HFFc6 (cell line): Measurements from ENCODE around the gene STPG1. TPM values are rescaled to one million over a fixed set of nuclear protein-coding genes. Genes with fewer than 3 reads are reported as not detected.
A peak's percentile ranks its signal among the peaks of the same experiment; 100 is the strongest.
"Not testable (repeated sequence)": the region's sequence is repeated elsewhere in the genome, so short reads cannot be mapped to it uniquely, and the experiment has no call there.

Source experiments
- DNase-seq: peaks from one replicate; pipeline ENCODE4 v3.0.0-alpha.2; 2018
- H3K27ac Mint-ChIP-seq: 2 replicates; pipeline ENCODE4 v1.8.0; 2020; ENCODE audit warnings: mild to moderate bottlenecking, mixed read lengths
- H3K27me3 Mint-ChIP-seq: 2 replicates; pipeline ENCODE4 v1.8.0; 2021; ENCODE audit warnings: mild to moderate bottlenecking, moderate library complexity, mixed read lengths; ENCODE audit not compliant: insufficient read depth
- H3K36me3 Mint-ChIP-seq: 2 replicates; pipeline ENCODE4 v1.8.0; 2021; ENCODE audit warnings: low read depth, mixed read lengths
- H3K4me1 Mint-ChIP-seq: 2 replicates; pipeline ENCODE4 v1.8.0; 2020; ENCODE audit warnings: low read depth, mixed read lengths
- H3K4me3 Mint-ChIP-seq: 2 replicates; pipeline ENCODE4 v1.8.0; 2020; ENCODE audit warnings: mild to moderate bottlenecking, moderate library complexity, mixed read lengths
- H3K9me3 Mint-ChIP-seq: 2 replicates; pipeline ENCODE4 v1.8.0; 2020; ENCODE audit warnings: mild to moderate bottlenecking, mixed read lengths
- CTCF ChIP-seq: fragments of 200-600 bp; sonication (generic); IDR thresholded peaks from 2 replicates; pipeline ENCODE4 v1.5.0; 2021; ENCODE audit warnings: antibody characterized with exemption, mild to moderate bottlenecking
- total RNA-seq, 6 experiments: library from RNA; stranded (reverse); fragmentation: NEBNext Ultra II Directional; extraction: Animal tissue kit (Norgen Biotek cat#: 25700); gene quantifications; 2 replicates in 1 of 6; 3 replicates in 5 of 6; pipeline ENCODE4 v1.2.3, GENCODE V29; 2021

The STPG1 gene
- total RNA-seq, 6 experiments from 2014 or later = 8.8 to 13.0 (median 11.0) TPM

- no peak overlapping the region for H3K4me3 Mint-ChIP-seq
- no peak for DNase-seq
- no peaks in the 10 kb centered on the region for H3K27me3 Mint-ChIP-seq
- no peak for TF ChIP-seq CTCF
- peaks cover 42% of the 10 kb centered on the region for H3K4me1 Mint-ChIP-seq
- H3K9me3 Mint-ChIP-seq = no peaks in the 10 kb centered on the region
- H3K27ac Mint-ChIP-seq = peak overlapping the region; percentile 81
- H3K36me3 Mint-ChIP-seq = peaks cover 52% of the 10 kb centered on the region
These were observed 41.1 kb upstream of the STPG1 start for GRCh38 chr1:24454673-24455072.

GRCh38 chr1:24452922-24453485 lies 39.4 kb upstream of the STPG1 start:
- Mint-ChIP-seq H3K4me3 (no peak overlapping the region), H3K9me3 (no peaks in the 10 kb centered on the region), H3K27me3 (no peaks in the 10 kb centered on the region; the same call in 1 of the 2 replicates), H3K36me3 (peaks cover 43% of the 10 kb centered on the region), H3K4me1 (peaks cover 46% of the 10 kb centered on the region), H3K27ac (peak overlapping the region; percentile 59; the same call in 1 of the 2 replicates)
- TF ChIP-seq CTCF = no peak
- no peak for DNase-seq

GRCh38 chr1:24451746-24452145 lies 38.2 kb upstream of the STPG1 start:
- Mint-ChIP-seq H3K4me1 (peaks cover 46% of the 10 kb centered on the region), H3K36me3 (peaks cover 45% of the 10 kb centered on the region), H3K9me3 (no peaks in the 10 kb centered on the region), H3K27me3 (no peaks in the 10 kb centered on the region; the same call in 1 of the 2 replicates), H3K4me3 (no peak overlapping the region), H3K27ac (no peak overlapping the region; the same call in 1 of the 2 replicates)
- no peak for DNase-seq
- TF ChIP-seq CTCF = no peak

DNA sequence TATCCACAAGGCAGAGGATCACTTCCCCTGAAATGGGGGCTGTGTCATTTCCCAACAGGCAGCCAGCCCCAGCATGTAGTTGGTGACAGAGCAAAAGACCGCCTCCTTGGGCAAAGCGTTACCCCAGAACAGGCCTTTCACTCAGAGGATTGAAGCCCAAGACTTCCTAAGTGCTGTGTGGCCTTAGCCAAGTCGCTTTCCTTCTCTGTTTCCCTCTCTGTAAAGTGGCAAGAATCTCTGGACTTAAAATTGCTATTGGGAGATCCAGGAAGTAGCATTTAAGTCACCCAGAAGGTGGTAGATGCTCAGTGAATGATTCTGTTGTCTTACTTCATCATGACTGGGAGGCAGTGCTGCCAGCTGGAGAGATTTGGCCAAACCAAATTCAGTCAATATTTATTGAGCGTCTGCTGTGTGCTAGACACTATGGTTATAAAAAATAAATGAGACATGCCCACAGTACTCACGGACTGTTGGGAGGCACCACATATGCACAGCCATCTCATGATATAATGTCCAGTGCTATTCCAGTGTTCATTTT lies 37.3 kb upstream of the STPG1 start:
- no peak for TF ChIP-seq CTCF
- H3K27me3 Mint-ChIP-seq = no peaks in the 10 kb centered on the region; the same call in 1 of the 2 replicates
- H3K4me1 Mint-ChIP-seq = peaks cover 46% of the 10 kb centered on the region
- H3K9me3 Mint-ChIP-seq = no peaks in the 10 kb centered on the region
- H3K4me3 Mint-ChIP-seq = no peak overlapping the region
- no peak for DNase-seq
- peaks cover 50% of the 10 kb centered on the region for H3K36me3 Mint-ChIP-seq
- peak overlapping the region; percentile 43; the same call in 1 of the 2 replicates for H3K27ac Mint-ChIP-seq

- H3K36me3 Mint-ChIP-seq = peaks cover 56% of the 10 kb centered on the region
- H3K9me3 Mint-ChIP-seq = no peaks in the 10 kb centered on the region
- TF ChIP-seq CTCF = no peak
- H3K27me3 Mint-ChIP-seq = no peaks in the 10 kb centered on the region; the same call in 1 of the 2 replicates
- no peak overlapping the region for H3K4me3 Mint-ChIP-seq
- peaks cover 46% of the 10 kb centered on the region for H3K4me1 Mint-ChIP-seq
- no peak for DNase-seq
- peak overlapping the region; percentile 43; the same call in 1 of the 2 replicates for H3K27ac Mint-ChIP-seq
These were observed 36.7 kb upstream of the STPG1 start for GRCh38 chr1:24450316-24450715.

DNA sequence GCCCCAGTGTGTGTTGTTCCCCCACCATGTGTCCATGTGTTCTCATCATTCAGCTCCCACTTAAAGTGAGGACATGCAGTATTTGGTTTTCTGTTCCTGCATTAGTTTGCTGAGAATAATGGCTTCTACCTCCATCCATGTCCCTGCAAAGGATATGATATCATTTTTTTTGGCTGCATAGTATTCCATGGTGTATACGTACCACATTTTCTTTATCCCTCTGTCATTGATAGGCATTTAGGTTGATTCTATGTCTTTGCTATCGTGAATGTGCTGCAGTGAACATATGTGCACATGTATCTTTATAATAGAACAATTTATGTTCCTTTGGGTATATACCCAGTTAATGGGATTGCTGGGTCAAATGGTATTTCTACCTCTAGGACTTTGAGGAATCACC lies 32.9 kb upstream of the STPG1 start:
- not testable (repeated sequence) for H3K4me3 Mint-ChIP-seq, H3K27me3 Mint-ChIP-seq, DNase-seq, H3K27ac Mint-ChIP-seq, H3K9me3 Mint-ChIP-seq
- H3K4me1 Mint-ChIP-seq = peaks cover 34% of the 10 kb centered on the region
- H3K36me3 Mint-ChIP-seq = peaks cover 47% of the 10 kb centered on the region
